Astrocyte (in vitro differentiated cells and primary cell): ENCODE data around the gene PLCH2. TPM values are rescaled to one million over a fixed set of nuclear protein-coding genes. Genes with fewer than 3 reads are reported as not detected.

Experiments used
- DNase-seq: peaks from one replicate; pipeline ENCODE4 v3.0.0-alpha.2; 2010; ENCODE audit warnings: low read depth
- FAIRE-seq: peaks from 2 replicates; lab custom pipeline; 2011; peaks lifted over from hg19 to GRCh38; lab: Jason Lieb, UNC
- H2AFZ ChIP-seq: 2 replicates; pipeline ENCODE4 v1.6.0; 2012; ENCODE audit warnings: low read depth, low read length, inconsistent platforms
- H3K27ac ChIP-seq: 2 replicates; pipeline ENCODE4 v1.5.1; 2011; ENCODE audit warnings: low read depth, low read length, inconsistent platforms
- H3K27me3 ChIP-seq: 2 replicates; pipeline ENCODE4 v1.6.0; 2011; ENCODE audit warnings: low read length, inconsistent platforms; ENCODE audit not compliant: insufficient read depth
- H3K36me3 ChIP-seq: 2 replicates; pipeline ENCODE4 v1.5.1; 2011; ENCODE audit warnings: low read length, inconsistent platforms; ENCODE audit not compliant: insufficient read depth
- H3K4me1 ChIP-seq: 2 replicates; pipeline ENCODE4 v1.5.1; 2011; ENCODE audit warnings: low read length, inconsistent platforms; ENCODE audit not compliant: insufficient read depth
- H3K4me2 ChIP-seq: 2 replicates; pipeline ENCODE4 v1.6.0; 2012; ENCODE audit warnings: low read length, inconsistent platforms
- H3K4me3 ChIP-seq: 2 replicates; pipeline ENCODE4 v1.5.1; 2011; ENCODE audit warnings: low read depth, mild to moderate bottlenecking, low read length, inconsistent platforms; ENCODE audit not compliant: insufficient read depth
- H3K79me2 ChIP-seq: 2 replicates; pipeline ENCODE4 v1.6.0; 2012; ENCODE audit warnings: mild to moderate bottlenecking, low read length, inconsistent platforms; ENCODE audit not compliant: insufficient read depth
- H3K9ac ChIP-seq: 2 replicates; pipeline ENCODE4 v1.6.0; 2012; ENCODE audit warnings: mild to moderate bottlenecking, low read length, inconsistent platforms
- H3K9me3 ChIP-seq: 2 replicates; pipeline ENCODE4 v1.5.1; 2012; ENCODE audit warnings: low read depth, mild to moderate bottlenecking, low read length, inconsistent platforms; ENCODE audit not compliant: insufficient read depth
- H4K20me1 ChIP-seq: 2 replicates; pipeline ENCODE4 v1.6.0; 2012; ENCODE audit warnings: low read length, inconsistent platforms; ENCODE audit not compliant: insufficient read depth
- H3K27ac Mint-ChIP-seq: one replicate; pipeline ENCODE4 v1.8.0; 2021; ENCODE audit warnings: mild to moderate bottlenecking, mixed read lengths; ENCODE audit not compliant: unreplicated experiment
- H3K27me3 Mint-ChIP-seq: one replicate; pipeline ENCODE4 v1.8.0; 2021; ENCODE audit warnings: low read depth, mixed read lengths; ENCODE audit not compliant: unreplicated experiment
- H3K36me3 Mint-ChIP-seq: one replicate; pipeline ENCODE4 v1.8.0; 2021; ENCODE audit warnings: low read depth, mixed read lengths; ENCODE audit not compliant: unreplicated experiment
- H3K4me1 Mint-ChIP-seq: one replicate; pipeline ENCODE4 v1.8.0; 2021; ENCODE audit warnings: low read depth, mixed read lengths; ENCODE audit not compliant: unreplicated experiment
- H3K4me3 Mint-ChIP-seq: one replicate; pipeline ENCODE4 v1.8.0; 2021; ENCODE audit warnings: mild to moderate bottlenecking, moderate library complexity, mixed read lengths; ENCODE audit not compliant: unreplicated experiment
- H3K9me3 Mint-ChIP-seq: one replicate; pipeline ENCODE4 v1.8.0; 2021; ENCODE audit warnings: mild to moderate bottlenecking, mixed read lengths; ENCODE audit not compliant: unreplicated experiment
- CTCF ChIP-seq: IDR thresholded peaks from 2 replicates; pipeline ENCODE4 v1.5.1; 2011; ENCODE audit warnings: low read depth, mild to moderate bottlenecking, inconsistent platforms, low read length, moderate library complexity; ENCODE audit not compliant: insufficient read depth
- EZH2 ChIP-seq: IDR thresholded peaks from 2 replicates; pipeline ENCODE4 v1.6.1; 2012; ENCODE audit warnings: mild to moderate bottlenecking, low read length, inconsistent platforms; ENCODE audit not compliant: insufficient read depth
- total RNA-seq: library from RNA; stranded (reverse); gene quantifications from 2 replicates; pipeline ENCODE4 v1.2.1, GENCODE V29; 2021

The PLCH2 gene
- total RNA-seq, 1 donor from 2014 or later, result 2.0 TPM

- H3K9me3 ChIP-seq, result no peaks in the 10 kb centered on the region
- peak; percentile 34 for DNase-seq
- H3K4me3 Mint-ChIP-seq, result no peak overlapping the region
Observed at GRCh38 chr1:2545754-2546514, 69.8 kb downstream of the PLCH2 start.

GRCh38 chr1:2546515-2547209, 70.6 kb downstream of the PLCH2 start:
- no peaks in the 10 kb centered on the region for H3K36me3 Mint-ChIP-seq

More at GRCh38 chr1:2545754-2546514, 69.8 kb downstream of the PLCH2 start:
- peak overlapping the region; percentile 61 for H2AFZ ChIP-seq
- H3K4me3 ChIP-seq, result peak overlapping the region; percentile 46
- peak overlapping the region; percentile 6 for H3K27ac ChIP-seq
- H3K79me2 ChIP-seq, result no peaks in the 10 kb centered on the region
- peak overlapping the region; percentile 62 for H3K9ac ChIP-seq
- no peak for FAIRE-seq
- TF ChIP-seq EZH2 (no peak), CTCF (no peak)
- H3K4me1 ChIP-seq, result peaks cover 37% of the 10 kb centered on the region
- Mint-ChIP-seq H3K27me3 (peaks cover 7% of the 10 kb centered on the region), H3K36me3 (no peaks in the 10 kb centered on the region), H3K27ac (no peak overlapping the region), H3K9me3 (no peaks in the 10 kb centered on the region), H3K4me1 (no peaks in the 10 kb centered on the region)
- H3K36me3 ChIP-seq, result no peaks in the 10 kb centered on the region
- no peaks in the 10 kb centered on the region for H3K27me3 ChIP-seq
- H4K20me1 ChIP-seq, result no peaks in the 10 kb centered on the region
- peak overlapping the region; percentile 85 for H3K4me2 ChIP-seq

More at GRCh38 chr1:2546515-2547209, 70.6 kb downstream of the PLCH2 start:
- H3K36me3 ChIP-seq, result no peaks in the 10 kb centered on the region
- no peak for FAIRE-seq
- no peaks in the 10 kb centered on the region for H3K27me3 ChIP-seq
- no peaks in the 10 kb centered on the region for H4K20me1 ChIP-seq
- peak; percentile 52 for DNase-seq
- H2AFZ ChIP-seq, result peak overlapping the region; percentile 61
- peak overlapping the region; percentile 46 for H3K4me3 ChIP-seq
- peak overlapping the region; percentile 62 for H3K9ac ChIP-seq
- H3K27ac Mint-ChIP-seq, result no peak overlapping the region
- H3K4me1 ChIP-seq, result peaks cover 35% of the 10 kb centered on the region
- H3K9me3 ChIP-seq, result no peaks in the 10 kb centered on the region
- H3K4me1 Mint-ChIP-seq, result no peaks in the 10 kb centered on the region
- no peaks in the 10 kb centered on the region for H3K9me3 Mint-ChIP-seq
- peaks cover 8% of the 10 kb centered on the region for H3K27me3 Mint-ChIP-seq
- H3K27ac ChIP-seq, result peak overlapping the region; percentile 6
- no peak for TF ChIP-seq CTCF
- TF ChIP-seq EZH2, result no peak
- no peaks in the 10 kb centered on the region for H3K79me2 ChIP-seq
- H3K4me2 ChIP-seq, result peak overlapping the region; percentile 85
- peak overlapping the region; percentile 71 for H3K4me3 Mint-ChIP-seq
